Measurements from ENCODE around the gene RLN3. TPM values are rescaled to one million over a fixed set of nuclear protein-coding genes. Genes with fewer than 3 reads are reported as not detected.
A peak's percentile ranks its signal among the peaks of the same experiment; 100 is the strongest.

The RLN3 gene
- total and polyA plus RNA-seq, 2 of the 8 experiments (the other 6 are each of a cell fraction or from before 2014, with no cell fraction given), result not detected

DNA sequence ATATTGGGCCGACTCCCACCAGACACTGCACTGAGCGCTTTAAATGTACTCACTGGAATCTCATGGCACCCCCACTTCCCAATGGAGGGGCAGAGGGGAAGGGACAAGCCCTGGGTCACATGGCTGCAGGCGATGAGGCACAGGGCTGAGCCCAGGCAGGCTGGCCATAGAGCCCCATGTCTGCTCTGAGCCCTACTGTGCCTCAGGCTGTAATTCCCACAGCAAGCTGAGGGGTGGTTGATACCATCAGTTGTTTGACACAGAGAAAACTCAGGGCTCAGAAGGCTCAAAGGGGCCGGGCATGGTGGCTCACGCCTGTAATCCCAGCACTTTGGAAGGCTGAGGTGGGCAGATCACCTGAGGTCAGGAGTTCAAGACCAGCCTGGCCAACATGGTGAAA is 46.9 kb upstream of the RLN3 start:
- H4K91ac ChIP-seq (replicated peaks; ENCODE audit: insufficient read length, low read length), result no peak overlapping the region
- H2BK12ac ChIP-seq (ENCODE audit: low read depth, low read length), result peak overlapping the region; percentile 68; the same call in 1 of the 2 replicates
- no peak overlapping the region for H3K4ac ChIP-seq (replicated peaks; ENCODE audit: insufficient read length, low read depth, low read length)
- no peak overlapping the region for H2AFZ ChIP-seq (ENCODE audit: low read length)
- no peak overlapping the region for H3K14ac ChIP-seq (ENCODE audit: insufficient read length)
- H3K4me2 ChIP-seq (ENCODE audit: insufficient read depth in 1 of 2, low read depth in 2 of 2, low read length in 2 of 2), result no peak overlapping the region
- FAIRE-seq, result no peak
- no peak for DNase-seq (ENCODE audit: low read depth in 1 of 2, low spot score in 2 of 2)
- no peak overlapping the region for H4K5ac ChIP-seq (ENCODE audit: insufficient read length, low read depth, low read length)
- H3K79me1 ChIP-seq (ENCODE audit: low read depth, low read length), result no peaks in the 10 kb centered on the region
- H3K9me3 ChIP-seq (ENCODE audit: insufficient read depth in 2 of 2, low read depth in 1 of 2, low read length in 1 of 2), result no peaks in the 10 kb centered on the region
- no peak overlapping the region for H3K56ac ChIP-seq (replicated peaks; ENCODE audit: insufficient read length, low read depth, low read length)
- POLR2A ChIA-PET (ENCODE audit: partially characterized antibody), result interaction anchor here (0.9 to 2.4 kb wide), 4 partner anchors 8 to 28 kb away, joined by 3 to 9 read pairs (median 4); partner anchors contain the start of gene RFX1
- peaks cover 0 to 7% (median 0%) of the 10 kb centered on the region in 4 experiments; a peak in 1 of 8 replicates for H3K36me3 ChIP-seq (ENCODE audit: control insufficient read depth in 2 of 4, insufficient read depth in 4 of 4, low read length in 3 of 4)
- no peak overlapping the region for H2BK15ac ChIP-seq (ENCODE audit: low read length)
- no peaks in the 10 kb centered on the region; the same call in 1 of the 2 replicates for H3K23me2 ChIP-seq (ENCODE audit: low read depth, low read length)
- H3K27me3 ChIP-seq (replicated peaks in 1 of 4; ENCODE audit: control insufficient read depth in 3 of 4, extremely low read depth in 1 of 4, insufficient read depth in 3 of 4, low read length in 3 of 4), result no peaks in the 10 kb centered on the region
- no peak overlapping the region for H2BK120ac ChIP-seq (replicated peaks; ENCODE audit: low read depth, low read length)
- H2AK5ac ChIP-seq (ENCODE audit: low read depth, low read length), result no peak overlapping the region; the same call in 1 of the 2 replicates
- H3K18ac ChIP-seq (ENCODE audit: extremely low read depth, low read length), result no peak overlapping the region
- no peak overlapping the region for H3K23ac ChIP-seq (ENCODE audit: insufficient read length)
- no peak overlapping the region for H3K27ac ChIP-seq (ENCODE audit: low read depth, low read length)
- H3K4me3 ChIP-seq (ENCODE audit: extremely low read depth in 1 of 4, insufficient read depth in 2 of 4, low read depth in 3 of 4, low read length in 4 of 4), result no peak overlapping the region
- CTCF ChIA-PET (ENCODE audit: partially characterized antibody), result interaction anchor here (0.9 to 2.4 kb wide), 8 partner anchors 9 to 98 kb away, joined by 3 to 7 read pairs (median 4); partner anchors contain the start of gene IL27RA
- H3K79me2 ChIP-seq (ENCODE audit: control insufficient read depth in 1 of 2, insufficient read depth in 2 of 2, low read length in 2 of 2), result no peaks in the 10 kb centered on the region
- H4K20me1 ChIP-seq (replicated peaks in 1 of 2; ENCODE audit: control insufficient read depth in 1 of 2, insufficient read depth in 2 of 2, low read length in 2 of 2), result no peaks in the 10 kb centered on the region
- no peak overlapping the region for H2BK5ac ChIP-seq (ENCODE audit: low read depth, low read length)
- H4K8ac ChIP-seq (ENCODE audit: extremely low read depth, insufficient read depth, low read length), result 0 out of 2 replicates have a peak overlapping the region, but pooled peaks have one; percentile 51
- peaks cover 0 to 31% (median 25%) of the 10 kb centered on the region in 4 experiments; a peak in 6 of 7 replicates for H3K4me1 ChIP-seq (replicated peaks in 1 of 4; ENCODE audit: control insufficient read depth in 3 of 4, insufficient read depth in 4 of 4, low read length in 3 of 4)
- no peak overlapping the region for H2BK20ac ChIP-seq (ENCODE audit: low read length)
- H3K9ac ChIP-seq (replicated peaks in 1 of 4; ENCODE audit: extremely low read depth in 1 of 4, low read depth in 3 of 4, low read length in 3 of 4), result no peak overlapping the region
- WGBS, 2 experiments (ENCODE audit: extremely low coverage in 1 of 2, insufficient coverage in 1 of 2, insufficient read length in 1 of 2, insufficient replicate concordance in 2 of 2, low coverage in 1 of 2, low lambda C conversion rate in 2 of 2, missing lambda C conversion rate in 1 of 2), result 84% methylated on average over 5 of the region's 5 CpGs; no CpG with 5 or more reads in 1 of the 2 experiments
- TF ChIP-seq ZNF274 (IDR thresholded peaks at IDR 0.05; ENCODE audit: borderline replicate concordance, extremely low read depth, low read length) (no peak), GABPA (IDR thresholded peaks at IDR 0.05; ENCODE audit: borderline replicate concordance, insufficient read depth, low read length) (no peak), ATF2 (IDR thresholded peaks at IDR 0.05; ENCODE audit: low read length) (no peak), EZH2 (IDR thresholded peaks at IDR 0.05; ENCODE audit: low read depth, low read length, severe bottlenecking) (no peak), POLR2AphosphoS5 (IDR thresholded peaks at IDR 0.05; ENCODE audit: low read depth, low read length) (no peak), RBBP5 (IDR thresholded peaks at IDR 0.05; ENCODE audit: borderline replicate concordance, low read depth, low read length) (no peak)
